ENCODE measurements around the gene ALG2. TPM values are rescaled to one million over a fixed set of nuclear protein-coding genes. Genes with fewer than 3 reads are reported as not detected.

Gene ALG2
- total RNA-seq, 1 donor from 2014 or later, result 25.0 TPM

- no peak for DNase-seq (ENCODE audit: low spot score)
- H3K4me3 Mint-ChIP-seq, result no peak overlapping the region
- Histone ChIP-seq H3K4me3 (no peak overlapping the region), H3K4me1 (no peaks in the 10 kb centered on the region), H3K79me2 (ENCODE audit: low read depth) (no peaks in the 10 kb centered on the region), H3K27me3 (no peaks in the 10 kb centered on the region), H4K20me1 (ENCODE audit: low read depth) (peaks cover 2% of the 10 kb centered on the region), H2AFZ (replicated peaks) (no peak overlapping the region), H3F3A (ENCODE audit: low read depth) (no peaks in the 10 kb centered on the region), H3K9me3 (ENCODE audit: low read depth) (no peaks in the 10 kb centered on the region), H3K4me2 (no peak overlapping the region), H3K27ac (no peak overlapping the region), H3K36me3 (no peaks in the 10 kb centered on the region), H3K9ac (no peak overlapping the region)
- peaks cover 17% of the 10 kb centered on the region for H3K36me3 Mint-ChIP-seq
- TF ChIP-seq CTCF (IDR thresholded peaks at IDR 0.05) (no peak), EZH2 (IDR thresholded peaks at IDR 0.05) (no peak), EZH2phosphoT487 (IDR thresholded peaks at IDR 0.05) (no peak)
- H3K27me3 Mint-ChIP-seq (ENCODE audit: insufficient read depth, low read depth), result no peaks in the 10 kb centered on the region
- no peak overlapping the region for H3K27ac Mint-ChIP-seq
- peaks cover 7% of the 10 kb centered on the region for H3K9me3 Mint-ChIP-seq
- H3K4me1 Mint-ChIP-seq, result no peaks in the 10 kb centered on the region
These were observed 11.2 kb downstream of the ALG2 start for GRCh38 chr9:99210572-99210971.

GRCh38 chr9:99201603-99202002, 20.1 kb downstream of the ALG2 start:
- Mint-ChIP-seq H3K36me3 (peaks cover under 1% of the 10 kb centered on the region), H3K9me3 (no peaks in the 10 kb centered on the region), H3K27me3 (ENCODE audit: insufficient read depth, low read depth) (no peaks in the 10 kb centered on the region), H3K4me3 (no peak overlapping the region), H3K4me1 (no peaks in the 10 kb centered on the region), H3K27ac (no peak overlapping the region)
- H3K27ac ChIP-seq, result no peak overlapping the region
- TF ChIP-seq CTCF (IDR thresholded peaks at IDR 0.05), result no peak
- no peak for TF ChIP-seq EZH2phosphoT487 (IDR thresholded peaks at IDR 0.05)
- TF ChIP-seq EZH2 (IDR thresholded peaks at IDR 0.05), result no peak
- no peaks in the 10 kb centered on the region for H3K27me3 ChIP-seq
- H4K20me1 ChIP-seq (ENCODE audit: low read depth), result no peaks in the 10 kb centered on the region
- no peak overlapping the region for H3K4me2 ChIP-seq
- no peak overlapping the region for H3K4me3 ChIP-seq
- no peak overlapping the region for H3K9ac ChIP-seq
- H2AFZ ChIP-seq (replicated peaks), result no peak overlapping the region
- peaks cover 16% of the 10 kb centered on the region for H3K4me1 ChIP-seq
- DNase-seq (ENCODE audit: low spot score), result no peak
- H3K79me2 ChIP-seq (ENCODE audit: low read depth), result no peaks in the 10 kb centered on the region
- no peaks in the 10 kb centered on the region for H3F3A ChIP-seq (ENCODE audit: low read depth)
- no peaks in the 10 kb centered on the region for H3K36me3 ChIP-seq
- no peaks in the 10 kb centered on the region for H3K9me3 ChIP-seq (ENCODE audit: low read depth)

DNA sequence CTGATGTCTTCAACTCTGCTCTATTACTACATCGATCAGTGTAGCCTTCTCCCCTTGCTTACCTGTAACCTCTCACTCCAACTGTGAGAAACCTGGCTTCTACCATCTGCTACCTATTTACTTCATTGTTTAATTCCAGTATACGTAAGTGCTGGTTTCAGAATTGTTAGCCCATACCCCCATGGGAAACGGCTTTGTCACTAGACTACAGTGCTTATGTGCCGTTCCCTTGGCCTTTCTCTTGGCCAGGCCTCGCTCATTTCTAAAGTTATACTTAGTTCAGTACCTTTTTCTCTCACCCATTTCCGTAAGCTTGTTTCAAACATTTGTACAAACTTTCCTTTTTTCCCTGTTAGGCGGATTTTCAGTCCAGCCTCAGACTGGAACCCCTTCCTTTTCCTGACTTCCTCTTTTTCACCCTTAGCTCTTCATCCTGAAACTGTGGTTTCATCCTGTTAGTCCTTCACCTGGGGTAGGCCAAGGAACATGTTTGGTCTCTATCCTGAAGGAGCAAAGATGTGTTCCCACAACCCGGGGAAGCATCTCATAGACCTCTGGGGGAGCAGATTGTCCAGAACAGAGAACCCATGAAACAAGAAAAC, 21.7 kb downstream of the ALG2 start:
- H4K20me1 ChIP-seq (ENCODE audit: low read depth), result no peaks in the 10 kb centered on the region
- H3K4me1 ChIP-seq, result peaks cover 16% of the 10 kb centered on the region
- Mint-ChIP-seq H3K4me1 (no peaks in the 10 kb centered on the region), H3K27me3 (ENCODE audit: insufficient read depth, low read depth) (no peaks in the 10 kb centered on the region), H3K27ac (no peak overlapping the region), H3K36me3 (peaks cover 1% of the 10 kb centered on the region), H3K9me3 (no peaks in the 10 kb centered on the region), H3K4me3 (no peak overlapping the region)
- H3K4me2 ChIP-seq, result no peak overlapping the region
- H3K36me3 ChIP-seq, result no peaks in the 10 kb centered on the region
- no peaks in the 10 kb centered on the region for H3F3A ChIP-seq (ENCODE audit: low read depth)
- H3K4me3 ChIP-seq, result no peak overlapping the region
- no peak for TF ChIP-seq CTCF (IDR thresholded peaks at IDR 0.05)
- TF ChIP-seq EZH2 (IDR thresholded peaks at IDR 0.05), result no peak
- no peak for TF ChIP-seq EZH2phosphoT487 (IDR thresholded peaks at IDR 0.05)
- H2AFZ ChIP-seq (replicated peaks), result no peak overlapping the region
- no peak overlapping the region for H3K27ac ChIP-seq
- DNase-seq (ENCODE audit: low spot score), result no peak
- no peaks in the 10 kb centered on the region for H3K9me3 ChIP-seq (ENCODE audit: low read depth)
- no peaks in the 10 kb centered on the region for H3K27me3 ChIP-seq
- H3K9ac ChIP-seq, result no peak overlapping the region
- no peaks in the 10 kb centered on the region for H3K79me2 ChIP-seq (ENCODE audit: low read depth)
